ENCODE data around the gene PIGX.

The PIGX gene

GRCh38 chr3:196711838-196712513 lies at the start of gene PIGX, which contains the start of gene CEP19:
PIGX (plus strand) TSS chr3:196712377.
CEP19 (minus strand) TSS chr3:196712250; CDS start chr3:196708657, 3,593 bp downstream.
- no peak within 1 kb of the TSS for H3K27ac ChIP-seq (ENCODE audit: low read length)
- H3K36me3 ChIP-seq (ENCODE audit: control insufficient read depth, low read depth, low read length) = no peaks in the 10 kb centered on the region
- peaks cover 12% of the 10 kb centered on the region for H3K27me3 ChIP-seq (ENCODE audit: control insufficient read depth, insufficient read depth, low read length)
- peak within 1 kb of the TSS; percentile 87 for H3K4me3 ChIP-seq (ENCODE audit: low read length)
- no peaks in the 10 kb centered on the region for H3K9me3 ChIP-seq (ENCODE audit: control insufficient read depth, low read depth, low read length)
- H3K4me1 ChIP-seq (ENCODE audit: control insufficient read depth, low read depth, low read length) = no peaks in the 10 kb centered on the region
- H3K9ac ChIP-seq (ENCODE audit: low read length) = peak within 1 kb of the TSS; percentile 52

GRCh38 chr3:196662711-196663571 lies 49.2 kb upstream of the PIGX start:
- Histone ChIP-seq H3K27ac (ENCODE audit: low read length) (no peak overlapping the region), H3K9me3 (ENCODE audit: control insufficient read depth, low read depth, low read length) (no peaks in the 10 kb centered on the region), H3K4me3 (ENCODE audit: low read length) (no peak overlapping the region), H3K36me3 (ENCODE audit: control insufficient read depth, low read depth, low read length) (no peaks in the 10 kb centered on the region), H3K4me1 (ENCODE audit: control insufficient read depth, low read depth, low read length) (peaks cover 8% of the 10 kb centered on the region), H3K9ac (ENCODE audit: low read length) (no peak overlapping the region), H3K27me3 (ENCODE audit: control insufficient read depth, insufficient read depth, low read length) (no peaks in the 10 kb centered on the region)

GRCh38 chr3:196666001-196666867 lies 45.9 kb upstream of the PIGX start:
- H3K4me3 ChIP-seq (ENCODE audit: low read length) = peak overlapping the region; percentile 23
- H3K9me3 ChIP-seq (ENCODE audit: control insufficient read depth, low read depth, low read length) = no peaks in the 10 kb centered on the region
- H3K27ac ChIP-seq (ENCODE audit: low read length) = peak overlapping the region; percentile 79
- peaks cover 8% of the 10 kb centered on the region for H3K4me1 ChIP-seq (ENCODE audit: control insufficient read depth, low read depth, low read length)
- H3K36me3 ChIP-seq (ENCODE audit: control insufficient read depth, low read depth, low read length) = no peaks in the 10 kb centered on the region
- no peak overlapping the region for H3K9ac ChIP-seq (ENCODE audit: low read length)
- H3K27me3 ChIP-seq (ENCODE audit: control insufficient read depth, insufficient read depth, low read length) = no peaks in the 10 kb centered on the region

GRCh38 chr3:196667056-196667825 lies 44.9 kb upstream of the PIGX start:
- peaks cover 8% of the 10 kb centered on the region for H3K4me1 ChIP-seq (ENCODE audit: control insufficient read depth, low read depth, low read length)

GRCh38 chr3:196670339-196670738 lies 41.8 kb upstream of the PIGX start:
- H3K9me3 ChIP-seq (ENCODE audit: control insufficient read depth, low read depth, low read length) = no peaks in the 10 kb centered on the region
- H3K36me3 ChIP-seq (ENCODE audit: control insufficient read depth, low read depth, low read length) = no peaks in the 10 kb centered on the region
- H3K27me3 ChIP-seq (ENCODE audit: control insufficient read depth, insufficient read depth, low read length) = no peaks in the 10 kb centered on the region
- no peak overlapping the region for H3K27ac ChIP-seq (ENCODE audit: low read length)
- no peak overlapping the region for H3K9ac ChIP-seq (ENCODE audit: low read length)
- peaks cover 8% of the 10 kb centered on the region for H3K4me1 ChIP-seq (ENCODE audit: control insufficient read depth, low read depth, low read length)
- H3K4me3 ChIP-seq (ENCODE audit: low read length) = no peak overlapping the region

More at GRCh38 chr3:196667056-196667825, 44.9 kb upstream of the PIGX start:
- Histone ChIP-seq H3K36me3 (ENCODE audit: control insufficient read depth, low read depth, low read length) (no peaks in the 10 kb centered on the region), H3K27ac (ENCODE audit: low read length) (no peak overlapping the region), H3K4me3 (ENCODE audit: low read length) (no peak overlapping the region), H3K9me3 (ENCODE audit: control insufficient read depth, low read depth, low read length) (no peaks in the 10 kb centered on the region), H3K27me3 (ENCODE audit: control insufficient read depth, insufficient read depth, low read length) (no peaks in the 10 kb centered on the region), H3K9ac (ENCODE audit: low read length) (no peak overlapping the region)

GRCh38 chr3:196673632-196674031 lies 38.5 kb upstream of the PIGX start:
- no peak overlapping the region for H3K4me3 ChIP-seq (ENCODE audit: low read length)
- no peak overlapping the region for H3K9ac ChIP-seq (ENCODE audit: low read length)
- H3K36me3 ChIP-seq (ENCODE audit: control insufficient read depth, low read depth, low read length) = no peaks in the 10 kb centered on the region
- H3K9me3 ChIP-seq (ENCODE audit: control insufficient read depth, low read depth, low read length) = no peaks in the 10 kb centered on the region
- no peaks in the 10 kb centered on the region for H3K4me1 ChIP-seq (ENCODE audit: control insufficient read depth, low read depth, low read length)
- H3K27me3 ChIP-seq (ENCODE audit: control insufficient read depth, insufficient read depth, low read length) = no peaks in the 10 kb centered on the region
- H3K27ac ChIP-seq (ENCODE audit: low read length) = no peak overlapping the region

- no peaks in the 10 kb centered on the region for H3K36me3 ChIP-seq (ENCODE audit: control insufficient read depth, low read depth, low read length)
Measured at GRCh38 chr3:196677353-196677752, 34.8 kb upstream of the PIGX start.

GRCh38 chr3:196677931-196678330 lies 34.2 kb upstream of the PIGX start:
- Histone ChIP-seq H3K36me3 (ENCODE audit: control insufficient read depth, low read depth, low read length) (no peaks in the 10 kb centered on the region), H3K27ac (ENCODE audit: low read length) (no peak overlapping the region), H3K9me3 (ENCODE audit: control insufficient read depth, low read depth, low read length) (no peaks in the 10 kb centered on the region), H3K4me3 (ENCODE audit: low read length) (no peak overlapping the region), H3K9ac (ENCODE audit: low read length) (no peak overlapping the region), H3K4me1 (ENCODE audit: control insufficient read depth, low read depth, low read length) (no peaks in the 10 kb centered on the region), H3K27me3 (ENCODE audit: control insufficient read depth, insufficient read depth, low read length) (no peaks in the 10 kb centered on the region)

More at GRCh38 chr3:196677353-196677752, 34.8 kb upstream of the PIGX start:
- H3K9ac ChIP-seq (ENCODE audit: low read length) = no peak overlapping the region
- no peaks in the 10 kb centered on the region for H3K4me1 ChIP-seq (ENCODE audit: control insufficient read depth, low read depth, low read length)
- no peaks in the 10 kb centered on the region for H3K9me3 ChIP-seq (ENCODE audit: control insufficient read depth, low read depth, low read length)
- H3K27me3 ChIP-seq (ENCODE audit: control insufficient read depth, insufficient read depth, low read length) = no peaks in the 10 kb centered on the region
- H3K27ac ChIP-seq (ENCODE audit: low read length) = no peak overlapping the region
- no peak overlapping the region for H3K4me3 ChIP-seq (ENCODE audit: low read length)

- no peak overlapping the region for H3K9ac ChIP-seq (ENCODE audit: low read length)
- H3K4me3 ChIP-seq (ENCODE audit: low read length) = no peak overlapping the region
- H3K9me3 ChIP-seq (ENCODE audit: control insufficient read depth, low read depth, low read length) = no peaks in the 10 kb centered on the region
- H3K27ac ChIP-seq (ENCODE audit: low read length) = no peak overlapping the region
- H3K36me3 ChIP-seq (ENCODE audit: control insufficient read depth, low read depth, low read length) = no peaks in the 10 kb centered on the region
- H3K4me1 ChIP-seq (ENCODE audit: control insufficient read depth, low read depth, low read length) = peaks cover 3% of the 10 kb centered on the region
- no peaks in the 10 kb centered on the region for H3K27me3 ChIP-seq (ENCODE audit: control insufficient read depth, insufficient read depth, low read length)
Measured at GRCh38 chr3:196684548-196685407, 27.4 kb upstream of the PIGX start.

GRCh38 chr3:196686436-196686835 lies 25.7 kb upstream of the PIGX start:
- peaks cover 3% of the 10 kb centered on the region for H3K4me1 ChIP-seq (ENCODE audit: control insufficient read depth, low read depth, low read length)
- H3K27ac ChIP-seq (ENCODE audit: low read length) = no peak overlapping the region
- no peaks in the 10 kb centered on the region for H3K36me3 ChIP-seq (ENCODE audit: control insufficient read depth, low read depth, low read length)
- no peaks in the 10 kb centered on the region for H3K27me3 ChIP-seq (ENCODE audit: control insufficient read depth, insufficient read depth, low read length)
- no peaks in the 10 kb centered on the region for H3K9me3 ChIP-seq (ENCODE audit: control insufficient read depth, low read depth, low read length)
- no peak overlapping the region for H3K9ac ChIP-seq (ENCODE audit: low read length)
- no peak overlapping the region for H3K4me3 ChIP-seq (ENCODE audit: low read length)
